H1 (cell line): ENCODE results near the gene MLANA. TPM values are rescaled to one million over a fixed set of nuclear protein-coding genes. Genes with fewer than 3 reads are reported as not detected.

Source experiments
- CTCF ChIA-PET: fragments of 300-600 bp; sonication (Branson Sonifier 250); formaldehyde crosslinking; loops from one replicate; lab custom pipeline; 2021; ENCODE audit not compliant: partially characterized antibody; lab: Charles Lee
- POLR2A ChIA-PET: fragments of 300-600 bp; sonication (Branson Sonifier 250); formaldehyde crosslinking; loops from one replicate; lab custom pipeline; 2021; ENCODE audit warnings: inconsistent platforms; ENCODE audit not compliant: partially characterized antibody; lab: Charles Lee
- DNase-seq, 2 experiments: peaks; one replicate each; pipeline versions ENCODE4 v3.0.0 to v3.0.0-alpha.2; 2010 to 2022; ENCODE audit warnings: low spot score in 2 of 2, low read depth in 1 of 2, mixed read lengths in 1 of 2
- FAIRE-seq: peaks from 2 replicates; lab custom pipeline; 2011; peaks lifted over from hg19 to GRCh38; lab: Jason Lieb, UNC
- H2AFZ ChIP-seq: 2 replicates; pipeline ENCODE4 v1.8.1; 2012; ENCODE audit warnings: low read length, inconsistent platforms
- H2AK5ac ChIP-seq: 2 replicates; pipeline ENCODE4 v1.6.1; 2013; ENCODE audit warnings: low read depth, low read length
- H2BK120ac ChIP-seq: replicated peaks from 2 replicates; pipeline ENCODE3; 2013; ENCODE audit warnings: low read depth, low read length, inconsistent platforms
- H2BK12ac ChIP-seq: 2 replicates; pipeline ENCODE4 v1.6.1; 2013; ENCODE audit warnings: low read depth, low read length
- H2BK15ac ChIP-seq: 2 replicates; pipeline ENCODE4 v1.6.1; 2013; ENCODE audit warnings: low read length
- H2BK20ac ChIP-seq: 2 replicates; pipeline ENCODE4 v1.6.1; 2013; ENCODE audit warnings: low read length
- H2BK5ac ChIP-seq: 2 replicates; pipeline ENCODE4 v1.6.1; 2013; ENCODE audit warnings: low read depth, low read length
- H3K14ac ChIP-seq: 2 replicates; pipeline ENCODE4 v1.6.1; 2013; ENCODE audit warnings: inconsistent platforms; ENCODE audit not compliant: insufficient read length
- H3K18ac ChIP-seq: 2 replicates; pipeline ENCODE4 v1.6.1; 2013; ENCODE audit warnings: low read length; ENCODE audit errors: extremely low read depth
- H3K23ac ChIP-seq: 2 replicates; pipeline ENCODE4 v1.6.1; 2013; ENCODE audit warnings: inconsistent platforms; ENCODE audit not compliant: insufficient read length
- H3K23me2 ChIP-seq: 2 replicates; pipeline ENCODE4 v1.6.1; 2013; ENCODE audit warnings: low read depth, low read length
- H3K27ac ChIP-seq: 2 replicates; pipeline ENCODE4 v1.6.1; 2011; ENCODE audit warnings: low read depth, low read length, inconsistent platforms
- H3K27me3 ChIP-seq, 4 experiments: replicated peaks in 1 of 4; 1 replicate in 1 of 4; 2 replicates in 3 of 4; pipeline versions ENCODE4 v1.6.1 to v1.8.1; 2011 to 2013; ENCODE audit warnings: low read length in 3 of 4, mild to moderate bottlenecking in 3 of 4, inconsistent platforms in 2 of 4, mixed read lengths in 2 of 4, moderate library complexity in 1 of 4; ENCODE audit not compliant: control insufficient read depth in 3 of 4, insufficient read depth in 3 of 4; ENCODE audit errors: extremely low read depth in 1 of 4
- H3K36me3 ChIP-seq, 4 experiments: 2 replicates each; pipeline versions ENCODE4 v1.6.1 to v1.8.1; 2011 to 2013; ENCODE audit warnings: mild to moderate bottlenecking in 4 of 4, low read length in 3 of 4, moderate library complexity in 2 of 4, control low read depth in 1 of 4, inconsistent platforms in 1 of 4; ENCODE audit not compliant: insufficient read depth in 4 of 4, control insufficient read depth in 2 of 4
- H3K4ac ChIP-seq: replicated peaks from 2 replicates; pipeline ENCODE3; 2013; ENCODE audit warnings: low read length, low read depth, mixed read lengths, inconsistent platforms; ENCODE audit not compliant: insufficient read length
- H3K4me1 ChIP-seq, 4 experiments: replicated peaks in 1 of 4; 1 replicate in 1 of 4; 2 replicates in 3 of 4; pipeline versions ENCODE4 v1.6.1 to v1.8.1; 2011 to 2013; ENCODE audit warnings: low read length in 3 of 4, inconsistent platforms in 2 of 4, mixed read lengths in 1 of 4; ENCODE audit not compliant: insufficient read depth in 4 of 4, control insufficient read depth in 3 of 4
- H3K4me2 ChIP-seq, 2 experiments: 2 replicates each; pipeline versions ENCODE4 v1.6.1 to v1.8.1; 2011 to 2013; ENCODE audit warnings: low read depth in 2 of 2, low read length in 2 of 2, control low read depth in 1 of 2, inconsistent platforms in 1 of 2, mild to moderate bottlenecking in 1 of 2; ENCODE audit not compliant: insufficient read depth in 1 of 2
- H3K4me3 ChIP-seq, 4 experiments: fragments of 200-600, 300-600 bp in 1 of 4; sonication (generic), shearing (Covaris generic), sonication (Bioruptor Twin) in 1 of 4; 2 replicates each; pipeline versions ENCODE4 v1.5.1 to v1.8.1; 2011 to 2016; ENCODE audit warnings: low read length in 4 of 4, low read depth in 3 of 4, control low read depth in 2 of 4, inconsistent platforms in 2 of 4, mild to moderate bottlenecking in 2 of 4, mixed read lengths in 1 of 4, moderate library complexity in 1 of 4; ENCODE audit not compliant: insufficient read depth in 2 of 4; ENCODE audit errors: extremely low read depth in 1 of 4
- H3K56ac ChIP-seq: replicated peaks from 2 replicates; pipeline ENCODE3; 2013; ENCODE audit warnings: low read depth, mild to moderate bottlenecking, mixed read lengths, low read length, inconsistent platforms; ENCODE audit not compliant: insufficient read length
- H3K79me1 ChIP-seq: 2 replicates; pipeline ENCODE4 v1.6.1; 2013; ENCODE audit warnings: low read depth, low read length, control low read depth
- H3K79me2 ChIP-seq, 2 experiments: 2 replicates each; pipeline versions ENCODE4 v1.6.1 to v1.8.1; 2012 to 2013; ENCODE audit warnings: low read length in 2 of 2, mild to moderate bottlenecking in 2 of 2, inconsistent platforms in 1 of 2; ENCODE audit not compliant: insufficient read depth in 2 of 2, control insufficient read depth in 1 of 2
- H3K9ac ChIP-seq, 4 experiments: replicated peaks in 1 of 4; 1 replicate in 1 of 4; 2 replicates in 3 of 4; pipeline versions ENCODE4 v1.6.1 to v1.8.1; 2011 to 2013; ENCODE audit warnings: low read depth in 3 of 4, low read length in 3 of 4, control low read depth in 2 of 4, mild to moderate bottlenecking in 2 of 4, moderate library complexity in 2 of 4, inconsistent platforms in 1 of 4; ENCODE audit errors: extremely low read depth in 1 of 4
- H3K9me3 ChIP-seq, 2 experiments: 2 replicates each; pipeline versions ENCODE4 v1.6.1 to v1.8.1; 2012 to 2013; ENCODE audit warnings: mild to moderate bottlenecking in 2 of 2, moderate library complexity in 2 of 2, control low read depth in 1 of 2, inconsistent platforms in 1 of 2, low read depth in 1 of 2, low read length in 1 of 2, mixed read lengths in 1 of 2; ENCODE audit not compliant: insufficient read depth in 2 of 2
- H4K20me1 ChIP-seq, 2 experiments: replicated peaks in 1 of 2; 2 replicates each; pipeline versions ENCODE3 to v1.8.1; 2011 to 2013; ENCODE audit warnings: inconsistent platforms in 2 of 2, low read length in 2 of 2, mild to moderate bottlenecking in 1 of 2; ENCODE audit not compliant: insufficient read depth in 2 of 2, control insufficient read depth in 1 of 2
- H4K5ac ChIP-seq: 2 replicates; pipeline ENCODE4 v1.6.1; 2013; ENCODE audit warnings: low read length, low read depth, mixed read lengths, inconsistent platforms; ENCODE audit not compliant: insufficient read length
- H4K8ac ChIP-seq: 2 replicates; pipeline ENCODE4 v1.8.0; 2013; ENCODE audit warnings: mild to moderate bottlenecking, moderate library complexity, low read length, inconsistent platforms; ENCODE audit not compliant: insufficient read depth; ENCODE audit errors: extremely low read depth
- H4K91ac ChIP-seq: replicated peaks from 2 replicates; pipeline ENCODE3; 2013; ENCODE audit warnings: low read length, mixed read lengths, inconsistent platforms; ENCODE audit not compliant: insufficient read length
- CBX8 ChIP-seq: fragments of 300-800, 300-1000 bp; sonication (generic); IDR thresholded peaks from 2 replicates; pipeline ENCODE4 v1.7.1; 2016; ENCODE audit warnings: low read depth, low read length, borderline replicate concordance
- CEBPB ChIP-seq: IDR thresholded peaks from 2 replicates; pipeline ENCODE4 v1.6.1; 2012; ENCODE audit warnings: low read depth, low read length
- CTBP2 ChIP-seq: IDR thresholded peaks from 2 replicates; pipeline ENCODE4 v1.7.0; 2011; ENCODE audit warnings: borderline replicate concordance, mild to moderate bottlenecking, moderate library complexity, mixed read lengths, low read length; ENCODE audit not compliant: insufficient read depth, insufficient read length
- FOSL1 ChIP-seq: IDR thresholded peaks from 2 replicates; pipeline ENCODE4 v1.6.1; 2011; ENCODE audit warnings: mild to moderate bottlenecking, low read depth, low read length, moderate library complexity; ENCODE audit not compliant: insufficient read depth
- GTF2F1 ChIP-seq: IDR thresholded peaks from 2 replicates; pipeline ENCODE4 v1.6.1; 2012; ENCODE audit warnings: low read depth, low read length, improper control_type of control experiment, borderline replicate concordance
- JUN ChIP-seq: IDR thresholded peaks from 2 replicates; pipeline ENCODE4 v1.6.1; 2011; ENCODE audit warnings: low read depth, mild to moderate bottlenecking, improper control_type of control experiment, low read length
- KDM4A ChIP-seq: IDR thresholded peaks from one replicate; pipeline ENCODE4 v1.7.1; 2012; ENCODE audit warnings: low read depth, mild to moderate bottlenecking, moderate library complexity, low read length, inconsistent platforms; ENCODE audit not compliant: severe bottlenecking
- POLR2A ChIP-seq, 2 experiments: IDR thresholded peaks; 1 replicate in 1 of 2; 2 replicates in 1 of 2; pipeline ENCODE4 v1.6.1; 2011; ENCODE audit warnings: low read depth in 2 of 2, low read length in 2 of 2, mild to moderate bottlenecking in 2 of 2; ENCODE audit errors: control extremely low read depth in 1 of 2
- POLR2AphosphoS5 ChIP-seq: IDR thresholded peaks from 2 replicates; pipeline ENCODE4 v1.6.1; 2011; ENCODE audit warnings: low read depth, low read length
- SAP30 ChIP-seq: fragments of 300-600 bp; sonication (generic); IDR thresholded peaks from 2 replicates; pipeline ENCODE4 v1.7.1; 2012; ENCODE audit warnings: low read length, moderate library complexity, mild to moderate bottlenecking, inconsistent platforms; ENCODE audit not compliant: insufficient read depth, insufficient replicate concordance
- SP2 ChIP-seq: IDR thresholded peaks from 2 replicates; pipeline ENCODE4 v1.6.1; 2012; ENCODE audit warnings: mild to moderate bottlenecking, low read length, inconsistent platforms
- TBP ChIP-seq: IDR thresholded peaks from 2 replicates; pipeline ENCODE4 v1.6.1; 2011; ENCODE audit warnings: low read depth, low read length, improper control_type of control experiment
- polyA plus RNA-seq, 7 experiments: library from polyadenylated mRNA; depleted of rRNA in 3 of 7; stranded (reverse) in 5 of 7; unstranded in 2 of 7; fragments of >200 nt in 5 of 7; fragments of 200-250 nt in 2 of 7; gene quantifications; 1 replicate in 5 of 7; 2 replicates in 1 of 7; 4 replicates in 1 of 7; pipeline versions ENCODE4 v1.2.1 to v1.2.3, GENCODE V29; 2011 to 2013; ENCODE audit warnings: missing spikeins in 2 of 7, mixed read lengths in 2 of 7
- total RNA-seq: library from RNA; stranded (reverse); fragmentation: NEBNext Ultra II Directional; extraction: Animal tissue kit (Norgen Biotek cat#: 25700); gene quantifications from 2 replicates; pipeline ENCODE4 v1.2.1, GENCODE V29; 2021
- TF ChIP-seq, protein P1 (sequence below): IDR thresholded peaks from 2 replicates; pipeline ENCODE4 v1.6.1; 2011; ENCODE audit warnings: low read length, improper control_type of control experiment
- TF ChIP-seq, protein P2 (sequence below): IDR thresholded peaks from 2 replicates; pipeline ENCODE4 v1.6.1; 2012; ENCODE audit warnings: inconsistent platforms

MLANA gene
- total and polyA plus RNA-seq, 2 of the 8 experiments (the other 6 are each of a cell fraction or from before 2014, with no cell fraction given): not detected

DNA sequence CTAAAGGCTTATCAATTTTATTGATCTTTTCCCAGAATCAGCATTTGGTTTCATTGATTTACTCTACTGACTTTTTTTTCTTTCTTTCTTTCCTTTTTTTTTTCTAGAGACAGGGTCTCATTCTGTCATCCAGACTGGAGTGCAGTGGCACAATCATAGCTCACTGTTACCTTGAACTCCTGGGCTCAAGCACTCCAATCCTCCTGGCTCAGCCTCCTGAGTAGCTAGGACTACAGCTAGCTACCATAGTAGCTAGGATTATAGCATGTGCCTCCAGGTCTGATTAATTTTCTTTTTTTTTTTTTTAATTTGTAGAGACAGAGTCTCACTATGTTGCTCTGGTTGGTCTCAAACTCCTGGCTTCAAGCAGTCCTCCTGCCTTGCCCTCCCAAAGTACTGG, 11.7 kb downstream of the MLANA start:
- Histone ChIP-seq H3K4me1 (no peaks in the 10 kb centered on the region), H2BK120ac (no peak overlapping the region), H3K18ac (no peak overlapping the region), H4K91ac (no peak overlapping the region), H3K4ac (no peak overlapping the region), H3K79me1 (no peaks in the 10 kb centered on the region; the same call in 1 of the 2 replicates), H3K27me3 (no peaks in the 10 kb centered on the region), H3K4me3 (no peak overlapping the region), H2BK15ac (no peak overlapping the region), H3K56ac (no peak overlapping the region), H3K14ac (no peak overlapping the region), H2BK12ac (no peak overlapping the region), H4K5ac (no peak overlapping the region), H3K9ac (no peak overlapping the region), H2AFZ (no peak overlapping the region), H3K79me2 (no peaks in the 10 kb centered on the region), H2BK5ac (no peak overlapping the region), H2AK5ac (no peak overlapping the region), H3K23ac (no peak overlapping the region), H4K8ac (no peak overlapping the region), H3K23me2 (no peaks in the 10 kb centered on the region), H3K4me2 (no peak overlapping the region), H3K36me3 (no peaks in the 10 kb centered on the region), H2BK20ac (no peak overlapping the region), H3K27ac (no peak overlapping the region), H3K9me3 (no peaks in the 10 kb centered on the region), H4K20me1 (no peaks in the 10 kb centered on the region)
- ChIA-PET POLR2A (no interaction called here), CTCF (interaction anchor here (0.5 to 9.8 kb wide), 5 partner anchors 16 to 613 kb away, joined by 3 to 120 read pairs (median 3); no protein-coding TSS in a partner anchor)
- DNase-seq (no peak), FAIRE-seq (no peak)
- TF ChIP-seq CEBPB: no peak
- no peak for TF ChIP-seq JUN
- no peak for TF ChIP-seq POLR2AphosphoS5
- TF ChIP-seq, protein P1, sequence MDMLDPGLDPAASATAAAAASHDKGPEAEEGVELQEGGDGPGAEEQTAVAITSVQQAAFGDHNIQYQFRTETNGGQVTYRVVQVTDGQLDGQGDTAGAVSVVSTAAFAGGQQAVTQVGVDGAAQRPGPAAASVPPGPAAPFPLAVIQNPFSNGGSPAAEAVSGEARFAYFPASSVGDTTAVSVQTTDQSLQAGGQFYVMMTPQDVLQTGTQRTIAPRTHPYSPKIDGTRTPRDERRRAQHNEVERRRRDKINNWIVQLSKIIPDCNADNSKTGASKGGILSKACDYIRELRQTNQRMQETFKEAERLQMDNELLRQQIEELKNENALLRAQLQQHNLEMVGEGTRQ: no peak
- TF ChIP-seq CBX8: no peak
- no peak for TF ChIP-seq TBP
- TF ChIP-seq GTF2F1: no peak
- TF ChIP-seq SP2: no peak
- no peak for TF ChIP-seq KDM4A
- no peak for TF ChIP-seq CTBP2
- no peak for TF ChIP-seq SAP30
- TF ChIP-seq FOSL1: no peak
- TF ChIP-seq POLR2A (IDR thresholded peaks at IDR 0.05; ENCODE audit: control extremely low read depth in 1 of 2, low read depth in 2 of 2, low read length in 2 of 2): no peak
- TF ChIP-seq, protein P2, sequence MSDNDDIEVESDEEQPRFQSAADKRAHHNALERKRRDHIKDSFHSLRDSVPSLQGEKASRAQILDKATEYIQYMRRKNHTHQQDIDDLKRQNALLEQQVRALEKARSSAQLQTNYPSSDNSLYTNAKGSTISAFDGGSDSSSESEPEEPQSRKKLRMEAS: no peak
